OCI-LY1 (cell line): Measurements from ENCODE around the gene PCDHGA7.

Experiments used
- EZH2 ChIP-seq: fragments of 200-600 bp; sonication (generic), shearing (Covaris generic); IDR thresholded peaks from 2 replicates; pipeline ENCODE4 v1.8.0; 2017; ENCODE audit warnings: borderline replicate concordance, mixed run types, mild to moderate bottlenecking, antibody characterized with exemption, low read length, moderate library complexity, mixed read lengths
- TF ChIP-seq, protein P1 (sequence below): fragments of 200-600 bp; sonication (generic), shearing (Covaris generic); IDR thresholded peaks from 2 replicates; pipeline ENCODE4 v1.5.1; 2017; ENCODE audit warnings: mild to moderate bottlenecking, antibody characterized with exemption, low read length, moderate library complexity, mixed read lengths

DNA sequence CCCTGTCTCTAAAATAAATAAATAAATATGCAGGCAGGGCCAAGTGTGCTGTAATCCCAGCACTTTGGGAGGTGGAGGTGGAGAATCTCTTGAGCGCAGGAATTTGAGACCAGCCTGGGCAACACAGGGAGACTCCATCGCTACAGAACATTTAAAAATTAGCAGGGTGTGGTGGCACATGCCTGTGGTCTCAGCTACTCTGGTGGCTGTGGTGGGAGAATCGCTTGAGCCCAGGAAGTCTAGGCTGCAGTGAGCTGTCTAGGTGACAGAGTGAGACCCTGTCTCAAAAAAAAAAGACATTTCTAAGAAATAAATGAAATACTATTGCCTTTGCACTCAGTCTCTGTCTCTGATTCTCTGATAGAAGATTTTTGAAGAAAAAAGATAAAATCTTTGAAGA lies 29.0 kb downstream of the PCDHGA7 start:
- no peak for TF ChIP-seq EZH2
- TF ChIP-seq, protein P1, sequence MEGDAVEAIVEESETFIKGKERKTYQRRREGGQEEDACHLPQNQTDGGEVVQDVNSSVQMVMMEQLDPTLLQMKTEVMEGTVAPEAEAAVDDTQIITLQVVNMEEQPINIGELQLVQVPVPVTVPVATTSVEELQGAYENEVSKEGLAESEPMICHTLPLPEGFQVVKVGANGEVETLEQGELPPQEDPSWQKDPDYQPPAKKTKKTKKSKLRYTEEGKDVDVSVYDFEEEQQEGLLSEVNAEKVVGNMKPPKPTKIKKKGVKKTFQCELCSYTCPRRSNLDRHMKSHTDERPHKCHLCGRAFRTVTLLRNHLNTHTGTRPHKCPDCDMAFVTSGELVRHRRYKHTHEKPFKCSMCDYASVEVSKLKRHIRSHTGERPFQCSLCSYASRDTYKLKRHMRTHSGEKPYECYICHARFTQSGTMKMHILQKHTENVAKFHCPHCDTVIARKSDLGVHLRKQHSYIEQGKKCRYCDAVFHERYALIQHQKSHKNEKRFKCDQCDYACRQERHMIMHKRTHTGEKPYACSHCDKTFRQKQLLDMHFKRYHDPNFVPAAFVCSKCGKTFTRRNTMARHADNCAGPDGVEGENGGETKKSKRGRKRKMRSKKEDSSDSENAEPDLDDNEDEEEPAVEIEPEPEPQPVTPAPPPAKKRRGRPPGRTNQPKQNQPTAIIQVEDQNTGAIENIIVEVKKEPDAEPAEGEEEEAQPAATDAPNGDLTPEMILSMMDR: no peak
